Small intestine (tissue), 7 donors: ENCODE measurements around the gene CLASP1. TPM values are rescaled to one million over a fixed set of nuclear protein-coding genes. Genes with fewer than 3 reads are reported as not detected.

Experiments used
- DNase-seq, 2 donors: peaks; one replicate each; pipeline versions ENCODE4 v3.0.0 to v3.0.0-alpha.2; 2013
- FAIRE-seq: peaks from 2 replicates; lab custom pipeline; 2012; peaks lifted over from hg19 to GRCh38; lab: Jason Lieb, UNC
- H3K27ac ChIP-seq, 3 donors: one replicate each; pipeline ENCODE4 v1.5.1; 2013; ENCODE audit warnings: low read length in 2 of 3, mild to moderate bottlenecking in 2 of 3, control low read depth in 1 of 3, inconsistent platforms in 1 of 3, low read depth in 1 of 3, moderate library complexity in 1 of 3
- H3K27me3 ChIP-seq, 3 donors: one replicate each; pipeline ENCODE4 v1.6.1; 2013; ENCODE audit warnings: low read length in 3 of 3, inconsistent platforms in 1 of 3; ENCODE audit not compliant: control insufficient read depth in 3 of 3, insufficient read depth in 3 of 3
- H3K36me3 ChIP-seq, 3 donors: one replicate each; pipeline ENCODE4 v1.6.1; 2013; ENCODE audit warnings: low read length in 3 of 3, inconsistent platforms in 1 of 3, low read depth in 1 of 3, mild to moderate bottlenecking in 1 of 3, moderate library complexity in 1 of 3; ENCODE audit not compliant: control insufficient read depth in 3 of 3, insufficient read depth in 2 of 3
- H3K4me1 ChIP-seq, 3 donors: one replicate each; pipeline ENCODE4 v1.6.1; 2013; ENCODE audit warnings: low read length in 2 of 3, inconsistent platforms in 1 of 3, low read depth in 1 of 3, mild to moderate bottlenecking in 1 of 3, moderate library complexity in 1 of 3; ENCODE audit not compliant: control insufficient read depth in 3 of 3, insufficient read depth in 2 of 3
- H3K4me3 ChIP-seq, 3 donors: one replicate each; pipeline ENCODE4 v1.5.1; 2013; ENCODE audit warnings: low read length in 3 of 3, control low read depth in 1 of 3, inconsistent platforms in 1 of 3, low read depth in 1 of 3, mild to moderate bottlenecking in 1 of 3, moderate library complexity in 1 of 3
- H3K9me3 ChIP-seq, 2 donors: one replicate each; pipeline ENCODE4 v1.6.1; 2013; ENCODE audit warnings: low read depth in 1 of 2, low read length in 1 of 2; ENCODE audit not compliant: control insufficient read depth in 2 of 2, insufficient read depth in 1 of 2
- WGBS, 3 donors: extraction: QIAGEN DNeasy Blood & Tissue Kit; methylation state at CpG; one replicate each; pipeline ENCODE4 v1.1.7; 2013; 5-methylcytosine and 5-hydroxymethylcytosine counted together
- polyA plus RNA-seq, 4 donors: library from polyadenylated mRNA; stranded (reverse) in 3 of 4; unstranded in 1 of 4; fragments of 200-250 nt in 3 of 4; fragments of 120-200 nt in 1 of 4; gene quantifications; one replicate each; pipeline versions ENCODE4 v1.2.1 to v1.2.3, GENCODE V29; 2013
- donor health status: healthy with polysubstance abuse.
- donor health status: control.
- donor health status: control.
- donor health status: Bipolar disorder and iron deficiency.
- donor health status: healthy.

CLASP1 gene
- polyA plus RNA-seq, 4 donors = 3.5 to 24.1 (median 8.6) TPM

- FAIRE-seq (no peak), DNase-seq (no peak)
- peaks cover 3 to 21% (median 7%) of the 10 kb centered on the region in 3 donors for H3K36me3 ChIP-seq
Observed at GRCh38 chr2:121409388-121409787, 239.9 kb downstream of the CLASP1 start.

GRCh38 chr2:121408641-121409040 is 240.6 kb downstream of the CLASP1 start:
- Histone ChIP-seq H3K9me3 (no peaks in the 10 kb centered on the region), H3K4me1 (no peaks in the 10 kb centered on the region), H3K27ac (no peak overlapping the region), H3K27me3 (no peaks in the 10 kb centered on the region), H3K4me3 (no peak overlapping the region), H3K36me3 (peaks cover 3 to 17% (median 7%) of the 10 kb centered on the region in 3 donors)
- FAIRE-seq (no peak), DNase-seq (no peak)
- 95 to 97% (median 96%) methylated on average over 3 of the region's 3 CpGs for WGBS, 3 donors

More at GRCh38 chr2:121409388-121409787, 239.9 kb downstream of the CLASP1 start:
- Histone ChIP-seq H3K27ac (no peak overlapping the region), H3K4me1 (no peaks in the 10 kb centered on the region), H3K27me3 (no peaks in the 10 kb centered on the region), H3K9me3 (no peaks in the 10 kb centered on the region), H3K4me3 (no peak overlapping the region)
- whole genome bisulfite sequencing, 3 donors = 90 to 100% (median 95%) methylated on average over 2 of the region's 2 CpGs

GRCh38 chr2:121405233-121405632 is 244.0 kb downstream of the CLASP1 start:
- no peak overlapping the region for H3K4me3 ChIP-seq
- no peak overlapping the region for H3K27ac ChIP-seq
- FAIRE-seq = no peak
- peak; percentile 11 to 74 for DNase-seq
- H3K9me3 ChIP-seq = no peaks in the 10 kb centered on the region
- peaks cover 8 to 16% (median 12%) of the 10 kb centered on the region in 3 donors for H3K36me3 ChIP-seq
- no peaks in the 10 kb centered on the region for H3K4me1 ChIP-seq
- H3K27me3 ChIP-seq = no peaks in the 10 kb centered on the region
- 54 to 79% (median 57%) methylated on average over 6 of the region's 6 CpGs for WGBS, 3 donors

GRCh38 chr2:121400201-121400600 is 249.1 kb downstream of the CLASP1 start:
- peaks cover 11 to 18% (median 11%) of the 10 kb centered on the region in 3 donors for H3K36me3 ChIP-seq
- H3K4me1 ChIP-seq = no peaks in the 10 kb centered on the region
- no peak overlapping the region for H3K27ac ChIP-seq
- no peak overlapping the region for H3K4me3 ChIP-seq
- FAIRE-seq (no peak), DNase-seq (no peak)
- no peaks in the 10 kb centered on the region for H3K27me3 ChIP-seq
- no peaks in the 10 kb centered on the region for H3K9me3 ChIP-seq
- 84 to 94% (median 84%) methylated on average over 5 of the region's 5 CpGs for WGBS, 3 donors

- H3K4me3 ChIP-seq = no peak overlapping the region
- H3K27ac ChIP-seq = no peak overlapping the region
- H3K27me3 ChIP-seq = no peaks in the 10 kb centered on the region
- H3K36me3 ChIP-seq = peaks cover 13 to 18% (median 13%) of the 10 kb centered on the region in 3 donors
- no peaks in the 10 kb centered on the region for H3K4me1 ChIP-seq
- 85 to 86% (median 85%) methylated on average over 3 of the region's 3 CpGs for WGBS, 3 donors
- no peak for FAIRE-seq
- no peak for DNase-seq
- H3K9me3 ChIP-seq = no peaks in the 10 kb centered on the region
Observed at GRCh38 chr2:121398853-121399252, 250.4 kb downstream of the CLASP1 start.

- no peaks in the 10 kb centered on the region for H3K27me3 ChIP-seq
- DNase-seq (no peak), FAIRE-seq (no peak)
- H3K4me3 ChIP-seq = no peak overlapping the region
- WGBS, 3 donors = 88 to 90% (median 89%) methylated on average over 5 of the region's 5 CpGs
- no peak overlapping the region for H3K27ac ChIP-seq
- H3K9me3 ChIP-seq = no peaks in the 10 kb centered on the region
- H3K36me3 ChIP-seq = peaks cover 7 to 13% (median 12%) of the 10 kb centered on the region in 3 donors
- no peaks in the 10 kb centered on the region for H3K4me1 ChIP-seq
Observed at GRCh38 chr2:121390082-121390692, 259.1 kb downstream of the CLASP1 start.

GRCh38 chr2:121388371-121388770 is 260.9 kb downstream of the CLASP1 start:
- peaks cover 5 to 17% (median 12%) of the 10 kb centered on the region in 3 donors for H3K36me3 ChIP-seq
- no peaks in the 10 kb centered on the region for H3K4me1 ChIP-seq
- FAIRE-seq (no peak), DNase-seq (no peak)
- no peak overlapping the region for H3K4me3 ChIP-seq
- H3K27ac ChIP-seq = no peak overlapping the region
- H3K9me3 ChIP-seq = no peaks in the 10 kb centered on the region
- no peaks in the 10 kb centered on the region for H3K27me3 ChIP-seq
- 88 to 94% (median 91%) methylated on average over 5 of the region's 5 CpGs for WGBS, 3 donors

GRCh38 chr2:121387591-121388325 is 261.5 kb downstream of the CLASP1 start:
- no peaks in the 10 kb centered on the region for H3K4me1 ChIP-seq
- H3K27ac ChIP-seq = no peak overlapping the region
- WGBS, 3 donors = 95 to 97% (median 96%) methylated on average over 5 of the region's 5 CpGs
- no peaks in the 10 kb centered on the region for H3K27me3 ChIP-seq
- H3K9me3 ChIP-seq = peaks cover 0 to under 1% of the 10 kb centered on the region in 2 donors
- H3K36me3 ChIP-seq = peaks cover 6 to 22% (median 12%) of the 10 kb centered on the region in 3 donors
- FAIRE-seq = no peak
- no peak overlapping the region for H3K4me3 ChIP-seq
- no peak for DNase-seq
